Motor neuron (in vitro differentiated cells): ENCODE data around the gene NAA60. TPM values are rescaled to one million over a fixed set of nuclear protein-coding genes. Genes with fewer than 3 reads are reported as not detected.
A peak's percentile ranks its signal among the peaks of the same experiment; 100 is the strongest.

Experiments
- ATAC-seq, 8 experiments: fragments of 200-7000 bp; cut with Tn5 transposase; replicated peaks in 6 of 8; 2 replicates each; pipeline ENCODE4 v1.8.0; 2021; ENCODE audit warnings: mild to moderate bottlenecking in 8 of 8, moderate library complexity in 8 of 8
- H3K27ac ChIP-seq, 2 donors: fragments of 250-450 bp; sonication (Bioruptor Pico); 2 replicates each; pipeline ENCODE4 v1.9.0; 2021; ENCODE audit warnings: antibody characterized with exemption in 2 of 2, mild to moderate bottlenecking in 2 of 2, moderate library complexity in 1 of 2
- H3K4me1 ChIP-seq, 2 donors: fragments of 250-450 bp; sonication (Bioruptor Pico); replicated peaks in 1 of 2; 2 replicates each; pipeline ENCODE4 v1.6.1; 2021; ENCODE audit warnings: antibody characterized with exemption in 2 of 2, mild to moderate bottlenecking in 2 of 2, moderate library complexity in 1 of 2
- H3K4me3 ChIP-seq, 5 donors: fragments of 250-450 bp; sonication (Bioruptor Pico); 2 replicates each; pipeline ENCODE4 v1.9.0; 2021; ENCODE audit warnings: antibody characterized with exemption in 5 of 5, mild to moderate bottlenecking in 5 of 5, moderate library complexity in 4 of 5
- WGBS, 10 experiments: fragments of 450-650 bp; shearing (Covaris generic); methylation state at CpG; one replicate each; pipeline ENCODE4 v1.0.0; 2022; 5-methylcytosine and 5-hydroxymethylcytosine counted together
- in situ Hi-C, 9 experiments: fragments of 400-800 bp; cut with MboI; loops; one replicate each; pipeline ENCODE4 v1.15.0; 2021; ENCODE audit warnings: low sequenced_read_pairs in 9 of 9, low pct_unique_long_range_greater_than_20kb in 2 of 9; ENCODE audit not compliant: unreplicated experiment in 9 of 9
- total RNA-seq, 8 experiments: library from RNA; unstranded; fragments of 300-600 nt; gene quantifications; 2 replicates each; pipeline versions ENCODE4 v1.2.3 to v1.2.4, GENCODE V29; 2022

The NAA60 gene
- 10 to 100 TPM; 15.1 to 53.4 (median 25.3) TPM for total RNA-seq

DNA sequence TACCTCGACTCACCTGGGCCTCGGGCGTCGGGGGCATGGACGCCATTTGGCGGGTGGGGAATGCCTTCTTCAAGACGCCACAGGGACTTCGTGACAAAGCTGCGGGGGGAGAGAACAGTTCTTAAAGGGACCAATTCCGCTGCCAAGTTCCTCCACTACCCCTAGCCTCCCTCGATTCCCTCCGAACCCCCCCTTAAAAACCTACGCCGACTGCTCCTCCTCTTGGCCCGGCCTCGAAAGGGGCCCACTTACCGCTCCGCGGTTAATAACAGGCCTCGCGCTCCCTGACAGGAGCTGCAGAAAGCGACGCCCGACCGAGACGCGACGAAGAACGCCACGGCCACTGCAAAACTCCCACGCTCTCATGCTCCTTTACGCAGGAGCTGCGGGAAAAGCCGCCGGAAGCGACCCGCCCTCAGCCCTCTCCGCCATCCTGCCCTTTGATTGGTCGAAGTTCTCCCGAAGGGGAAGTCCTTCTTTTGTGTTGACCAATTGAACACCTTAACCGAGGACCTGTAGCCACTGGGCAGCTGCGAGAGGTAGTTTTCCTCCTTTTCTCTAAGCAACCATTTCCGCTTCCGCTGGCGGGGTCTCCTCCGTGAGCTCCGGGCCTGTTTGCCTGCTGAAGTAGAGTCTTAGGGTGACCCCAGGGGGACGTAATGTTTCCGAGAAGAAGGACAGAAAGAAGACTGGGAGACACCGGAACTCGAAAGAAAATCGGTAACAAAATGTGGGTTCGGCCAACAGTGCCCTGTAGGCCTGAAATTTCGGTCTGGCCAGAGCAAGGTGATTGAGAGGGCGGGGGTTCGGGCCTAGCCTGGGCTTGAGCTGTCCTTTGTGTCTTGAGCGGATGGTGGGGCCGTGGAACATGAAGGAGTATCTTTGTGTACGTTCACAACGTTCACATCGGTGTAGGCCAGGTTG lies at the start of gene NAA60, which contains the start of gene ZNF597:
NAA60 (plus strand) TSS at position 573 of the 924 bp plus-strand sequence. CDS start 32,548 bp downstream, outside the sequence.
ZNF597 (minus strand) TSS at position 397 of the 924 bp plus-strand sequence; CDS start at position 46, 351 bp downstream.
- 0 to 73% (median 52%) methylated on average over 1 to 24 of the region's 61 CpGs; no CpG with 5 or more reads in 1 of the 10 experiments for WGBS, 10 experiments
- peak; percentile 94 to 100 (median 98) for ATAC-seq
- peak within 1 kb of the TSS; percentile 72 to 82 for H3K27ac ChIP-seq
- peak within 1 kb of the TSS; percentile 48 to 89 (median 70) for H3K4me3 ChIP-seq
- in situ Hi-C loops, result no loop called here
- H3K4me1 ChIP-seq, result peaks cover 0 to 6% of the 10 kb centered on the region in 2 donors

DNA sequence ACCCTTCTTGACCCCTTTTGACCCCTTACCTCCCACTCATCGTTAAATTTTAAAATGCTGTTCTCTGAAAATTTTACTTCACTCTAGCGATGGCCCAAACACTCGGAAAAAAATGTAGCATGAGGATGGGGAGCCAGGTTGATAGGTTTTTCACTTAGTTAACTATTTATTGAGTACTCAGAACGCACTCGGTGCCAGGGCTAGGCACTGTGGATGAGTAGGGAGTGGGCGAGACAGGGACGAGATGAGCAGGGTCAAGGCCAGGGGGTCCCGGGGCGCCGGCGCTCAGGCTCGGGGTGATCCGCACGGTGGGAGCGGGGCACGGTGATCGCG lies 43.1 kb upstream of the NAA60 start:
- in situ Hi-C loops, result no loop called here

DNA sequence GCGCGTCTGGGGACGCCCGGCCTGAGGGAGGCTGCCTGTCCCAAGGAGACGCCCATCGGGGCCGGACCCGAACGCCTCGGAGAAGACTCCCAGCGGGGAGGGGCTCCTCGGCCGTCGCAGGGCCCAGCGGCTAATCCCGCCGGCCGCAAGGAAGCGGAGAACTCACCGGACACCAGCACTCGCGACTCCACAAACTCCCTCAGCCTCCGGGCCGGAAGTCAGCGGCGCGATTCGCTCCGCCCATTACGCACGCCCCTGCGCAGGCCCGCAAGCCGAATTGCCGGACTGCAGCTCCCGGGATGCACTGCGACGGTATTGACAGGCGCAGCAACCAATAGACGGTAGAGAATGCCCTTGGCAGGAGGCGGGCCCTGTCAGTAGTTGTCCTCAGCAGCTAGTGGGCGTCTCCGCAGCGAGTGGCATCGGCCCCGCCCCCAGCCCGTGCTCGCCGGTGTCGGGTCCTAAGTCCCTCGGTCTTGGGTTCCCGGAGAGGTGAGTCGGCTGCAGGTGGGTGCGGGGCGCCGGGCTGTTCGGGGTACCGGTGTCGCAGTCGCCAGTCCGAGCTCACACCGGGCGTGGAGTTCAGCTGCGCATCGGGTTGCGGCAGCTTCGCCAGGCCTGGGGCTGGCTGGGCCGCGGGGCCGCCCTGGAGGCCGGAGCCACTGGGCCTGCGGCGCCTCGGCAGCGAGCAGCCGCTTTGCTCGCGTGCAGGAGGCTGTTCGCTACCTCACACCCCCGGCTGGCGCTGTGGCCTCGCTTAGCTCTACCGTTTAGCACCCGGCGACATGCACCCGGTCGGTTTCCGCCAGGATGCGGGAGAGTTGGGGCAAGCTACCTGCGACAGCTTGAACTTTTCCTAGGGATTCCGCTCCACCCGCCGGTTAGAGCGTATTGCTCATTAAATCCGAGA lies 42.4 kb upstream of the NAA60 start, which contains the start of the genes ZNF174 and ZSCAN32:
ZNF174 (plus strand) TSS at position 437 of the 910 bp plus-strand sequence. CDS start 790 bp downstream, outside the sequence.
ZSCAN32 (minus strand) TSS at position 226 of the 910 bp plus-strand sequence. CDS start 3,447 bp downstream, outside the sequence.
- H3K4me1 ChIP-seq, result peaks cover 0 to 12% of the 10 kb centered on the region in 2 donors
- ATAC-seq, result peak; percentile 93 to 98 (median 97)
- H3K4me3 ChIP-seq, result peak within 1 kb of the TSS; percentile 69 to 93 (median 80)
- in situ Hi-C loops, result no loop called here
- H3K27ac ChIP-seq, result peak within 1 kb of the TSS; percentile 47 to 66
- 0 to 4% (median 0%) methylated on average over 2 to 62 of the region's 95 CpGs; no CpG with 5 or more reads in 2 of the 10 experiments for WGBS, 10 experiments

More for the DNA sequence above, 43.1 kb upstream of the NAA60 start:
- no peak for ATAC-seq
- WGBS, 10 experiments, result 0% methylated on average over 1 to 6 of the region's 18 CpGs; no CpG with 5 or more reads in 6 of the 10 experiments
- Histone ChIP-seq H3K4me3 (peak overlapping the region; percentile 69 to 93 (median 80)), H3K4me1 (peaks cover 0 to 12% of the 10 kb centered on the region in 2 donors), H3K27ac (peak overlapping the region; percentile 47 to 66)

DNA sequence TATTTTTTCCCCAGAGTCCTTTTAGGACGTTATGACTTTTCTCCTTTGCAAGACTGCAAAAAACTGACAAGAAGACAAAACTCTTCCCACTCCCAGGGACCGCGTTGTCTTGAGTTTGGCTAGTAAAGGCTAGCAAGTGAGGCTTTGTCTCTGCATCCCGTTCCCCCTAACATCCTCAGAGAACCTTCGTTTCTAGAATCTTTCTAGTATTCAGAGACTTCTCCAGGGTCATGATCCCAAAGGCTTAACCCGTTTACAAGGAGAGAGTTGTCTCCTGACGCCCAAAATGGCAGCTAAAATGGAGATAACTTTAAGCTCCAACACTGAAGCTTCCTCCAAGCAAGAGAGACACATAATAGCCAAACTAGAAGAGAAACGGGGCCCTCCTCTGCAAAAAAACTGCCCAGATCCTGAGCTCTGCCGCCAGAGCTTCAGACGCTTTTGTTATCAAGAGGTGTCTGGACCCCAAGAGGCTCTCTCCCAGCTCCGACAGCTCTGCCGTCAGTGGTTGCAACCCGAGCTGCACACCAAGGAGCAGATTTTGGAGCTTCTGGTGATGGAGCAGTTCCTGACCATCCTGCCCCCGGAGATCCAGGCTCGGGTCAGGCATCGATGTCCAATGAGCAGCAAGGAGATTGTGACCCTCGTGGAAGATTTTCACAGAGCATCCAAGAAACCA lies 41.6 kb upstream of the NAA60 start:
- in situ Hi-C loops, result no loop called here

DNA sequence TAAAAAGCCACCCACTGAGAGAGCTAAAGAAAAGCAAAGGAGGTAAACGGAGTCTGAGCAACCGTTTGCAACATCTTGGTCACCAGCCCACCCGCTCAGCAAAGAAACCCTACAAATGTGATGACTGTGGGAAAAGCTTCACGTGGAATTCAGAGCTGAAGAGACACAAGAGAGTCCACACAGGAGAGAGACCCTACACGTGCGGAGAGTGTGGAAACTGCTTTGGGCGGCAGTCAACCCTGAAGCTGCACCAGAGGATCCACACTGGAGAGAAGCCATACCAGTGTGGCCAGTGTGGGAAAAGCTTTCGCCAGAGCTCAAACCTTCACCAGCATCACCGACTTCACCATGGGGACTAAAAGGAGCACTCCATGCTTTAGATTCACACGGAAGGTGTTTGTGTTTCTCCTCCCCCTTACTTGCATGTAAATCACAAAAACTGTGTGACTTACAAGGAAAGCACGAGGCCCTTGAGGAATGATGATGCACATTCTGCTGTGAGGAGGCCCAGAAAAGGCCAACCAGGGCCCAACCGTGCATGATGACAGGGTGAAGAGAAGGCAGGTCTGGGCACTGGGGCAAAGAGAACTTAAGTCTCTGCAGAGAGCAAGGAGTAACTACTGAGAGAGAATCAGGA lies 34.8 kb upstream of the NAA60 start:
- WGBS, 10 experiments, result 78 to 100% (median 100%) methylated on average over 1 to 9 of the region's 12 CpGs; no CpG with 5 or more reads in 1 of the 10 experiments
- Histone ChIP-seq H3K27ac (no peak overlapping the region), H3K4me1 (no peaks in the 10 kb centered on the region), H3K4me3 (no peak overlapping the region)
- in situ Hi-C loops, result no loop called here
- no peak for ATAC-seq

More for the DNA sequence above, 41.6 kb upstream of the NAA60 start:
- Histone ChIP-seq H3K27ac (peak overlapping the region in 1 of 2 donors; percentile 1), H3K4me1 (peaks cover 0 to 12% of the 10 kb centered on the region in 2 donors), H3K4me3 (peak overlapping the region; percentile 69 to 93 (median 80))
- WGBS, 10 experiments, result 0 to 31% (median 5%) methylated on average over 2 to 8 of the region's 17 CpGs
- no peak for ATAC-seq

DNA sequence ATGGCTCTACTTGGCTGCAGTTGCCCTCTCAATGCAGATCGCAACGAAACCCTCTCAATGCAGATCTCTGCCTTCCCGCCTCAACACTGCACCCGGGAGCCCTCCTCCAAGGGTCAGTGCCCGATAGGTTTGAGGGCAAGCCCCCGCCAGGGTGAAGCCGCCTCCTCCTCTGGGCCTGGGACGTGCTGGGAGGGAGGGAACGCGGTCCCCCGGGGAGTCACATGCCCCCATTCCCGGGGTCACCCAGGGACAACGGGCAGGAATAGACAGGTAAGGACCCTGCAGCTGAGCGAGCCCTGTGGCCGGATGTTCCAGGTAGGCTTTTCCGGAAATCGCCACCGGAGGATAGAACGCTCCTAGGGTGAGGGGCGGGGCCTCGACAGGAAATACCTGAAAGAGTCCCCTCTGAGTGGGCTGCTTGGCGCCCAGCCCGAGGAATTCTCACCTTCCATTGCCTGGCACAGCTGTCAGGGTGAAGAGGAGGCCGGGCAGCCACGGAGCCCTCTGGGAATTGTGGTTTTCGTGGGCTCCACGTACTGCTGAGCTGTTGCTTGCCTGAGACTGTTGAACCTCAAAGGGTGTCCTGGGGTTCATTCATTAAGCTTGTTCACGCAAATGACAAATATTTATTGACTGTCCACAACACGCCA lies 29.6 kb upstream of the NAA60 start:
- Histone ChIP-seq H3K4me3 (no peak overlapping the region), H3K4me1 (no peaks in the 10 kb centered on the region), H3K27ac (no peak overlapping the region)
- WGBS, 10 experiments, result 10 to 96% (median 81%) methylated on average over 1 to 17 of the region's 29 CpGs; no CpG with 5 or more reads in 1 of the 10 experiments
- ATAC-seq, result no peak
- in situ Hi-C loops, result no loop called here

DNA sequence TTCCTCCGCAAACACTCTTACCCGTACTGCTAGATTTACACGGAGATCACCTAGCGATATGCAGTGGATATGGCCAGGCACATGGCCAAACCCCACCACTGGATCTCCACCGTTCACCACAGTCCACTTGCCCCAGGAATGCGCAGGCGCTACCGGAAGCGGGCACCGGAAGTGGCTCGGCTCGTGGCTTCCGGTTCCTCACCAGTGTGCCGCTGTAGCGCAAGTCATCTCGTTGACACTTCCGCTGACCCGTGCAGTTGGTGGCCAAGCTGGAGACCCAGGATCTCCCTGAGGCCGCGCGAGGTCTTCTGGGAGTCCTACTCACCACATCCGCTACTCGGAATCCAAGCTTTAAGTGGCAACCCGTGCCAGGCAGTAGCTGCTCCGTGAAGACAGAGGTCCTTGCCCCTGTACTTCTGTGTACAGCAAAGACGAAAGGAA lies 11.7 kb upstream of the NAA60 start:
- H3K4me1 ChIP-seq, result no peaks in the 10 kb centered on the region
- 40 to 100% (median 94%) methylated on average over 1 to 9 of the region's 26 CpGs; no CpG with 5 or more reads in 3 of the 10 experiments for WGBS, 10 experiments
- peak in 3 of 8 experiments; percentile 39 to 90 (median 51) for ATAC-seq
- in situ Hi-C loops, result no loop called here
- H3K27ac ChIP-seq, result no peak overlapping the region
- no peak overlapping the region for H3K4me3 ChIP-seq

DNA sequence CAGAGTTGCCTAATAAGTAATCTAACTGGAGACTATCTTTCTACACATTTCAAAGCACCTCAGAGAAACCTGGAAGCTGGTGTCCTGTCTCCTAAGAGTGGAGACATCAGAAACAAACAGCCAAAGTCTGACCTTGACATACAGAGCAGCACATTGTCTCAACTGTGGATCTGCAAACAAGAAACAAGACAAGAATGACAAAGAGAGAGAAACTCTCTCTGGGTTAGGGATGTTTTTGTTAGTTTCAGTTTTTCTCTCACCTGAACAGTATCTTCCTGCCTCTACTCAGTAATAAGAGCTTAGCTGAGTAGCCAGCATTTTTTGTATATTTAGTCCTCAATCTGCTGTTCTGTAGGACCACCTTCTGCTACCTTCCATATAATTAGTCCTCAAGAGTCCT lies 9.1 kb upstream of the NAA60 start:
- Histone ChIP-seq H3K4me3 (no peak overlapping the region), H3K27ac (no peak overlapping the region), H3K4me1 (no peaks in the 10 kb centered on the region)
- no peak for ATAC-seq
- in situ Hi-C loops, result no loop called here

DNA sequence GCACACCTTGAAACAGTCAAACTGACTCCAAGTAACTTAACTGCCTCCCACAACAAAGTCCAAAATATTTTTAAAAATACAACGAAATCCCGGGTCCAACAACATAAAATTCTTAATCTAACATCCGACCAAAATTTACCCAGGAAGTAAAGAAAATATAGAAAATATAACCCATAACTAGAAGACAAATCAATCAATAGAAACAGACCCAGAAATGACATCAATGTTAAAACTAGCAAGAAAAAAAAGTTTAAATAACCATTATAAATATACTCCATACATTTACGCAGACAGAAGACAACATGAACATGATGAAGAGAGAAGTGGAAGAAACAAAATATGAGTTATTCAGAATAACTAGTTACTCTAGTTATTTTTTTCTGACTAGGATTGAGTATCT lies 3.8 kb upstream of the NAA60 start:
- WGBS, 10 experiments, result 51 to 98% (median 75%) methylated on average over 3 to 4 of the region's 4 CpGs; no CpG with 5 or more reads in 2 of the 10 experiments
- ATAC-seq, result no peak
- in situ Hi-C loops, result no loop called here
- H3K4me3 ChIP-seq, result no peak overlapping the region
- H3K27ac ChIP-seq, result no peak overlapping the region
- peaks cover 0 to 3% of the 10 kb centered on the region in 2 donors for H3K4me1 ChIP-seq

DNA sequence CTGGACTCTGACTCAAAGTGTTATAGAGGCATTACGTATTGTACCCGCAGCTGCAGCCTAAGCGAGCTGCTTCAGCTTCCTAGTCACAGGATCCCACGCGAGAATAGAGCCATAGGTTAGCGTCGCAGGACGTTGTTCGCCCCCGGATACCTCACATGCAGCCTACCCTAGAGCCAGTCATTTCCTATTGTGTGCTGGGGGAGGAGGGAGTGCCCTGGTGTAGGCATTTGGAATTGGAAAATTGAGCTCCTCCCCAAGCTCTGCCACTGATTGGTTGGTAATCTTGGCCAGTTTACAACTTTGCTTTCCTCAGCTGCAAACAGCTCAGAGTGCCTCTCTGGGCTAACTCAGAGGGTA lies 530 bp downstream of the NAA60 start:
- peak; percentile 19 to 78 (median 46) for ATAC-seq
- H3K4me1 ChIP-seq, result peaks cover 0 to 6% of the 10 kb centered on the region in 2 donors
- in situ Hi-C loops, result no loop called here
- H3K4me3 ChIP-seq, result peak overlapping the region; percentile 48 to 89 (median 70)
- H3K27ac ChIP-seq, result peak overlapping the region; percentile 72 to 82
- WGBS, 10 experiments, result 15 to 92% (median 25%) methylated on average over 4 to 7 of the region's 10 CpGs; no CpG with 5 or more reads in 5 of the 10 experiments

DNA sequence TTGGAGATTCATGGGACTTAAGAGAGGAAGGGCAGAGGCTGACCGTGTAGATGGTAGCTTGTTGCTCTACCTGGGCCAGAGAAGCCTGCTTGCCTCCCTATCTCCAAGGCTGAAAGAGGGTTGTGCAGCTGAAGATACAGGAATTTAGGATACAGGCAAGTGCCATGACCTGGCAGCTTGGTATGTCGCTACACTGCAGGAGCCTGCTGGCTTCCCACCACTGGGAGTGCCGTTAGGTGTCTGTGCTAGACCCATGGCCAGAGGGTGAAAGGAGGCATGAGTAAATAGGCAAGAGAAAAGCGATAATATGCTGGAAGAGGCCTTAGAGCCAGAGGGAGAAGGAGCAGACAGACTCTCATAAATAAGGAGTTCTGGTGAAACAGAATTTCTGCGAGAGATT lies 10.6 kb downstream of the NAA60 start:
- in situ Hi-C loops, result no loop called here

More for the DNA sequence above, 10.6 kb downstream of the NAA60 start:
- no peak overlapping the region for H3K4me3 ChIP-seq
- ATAC-seq, result no peak
- no peak overlapping the region for H3K27ac ChIP-seq
- peaks cover 7 to 12% of the 10 kb centered on the region in 2 donors for H3K4me1 ChIP-seq
- WGBS, 10 experiments, result 64 to 92% (median 81%) methylated on average over 1 to 5 of the region's 5 CpGs
